ENCODE results near the gene LPGAT1. TPM values are rescaled to one million over a fixed set of nuclear protein-coding genes. Genes with fewer than 3 reads are reported as not detected.

The LPGAT1 gene
- total and polyA plus RNA-seq, 2 experiments from 2014 or later = 18.5 to 22.9 TPM

DNA sequence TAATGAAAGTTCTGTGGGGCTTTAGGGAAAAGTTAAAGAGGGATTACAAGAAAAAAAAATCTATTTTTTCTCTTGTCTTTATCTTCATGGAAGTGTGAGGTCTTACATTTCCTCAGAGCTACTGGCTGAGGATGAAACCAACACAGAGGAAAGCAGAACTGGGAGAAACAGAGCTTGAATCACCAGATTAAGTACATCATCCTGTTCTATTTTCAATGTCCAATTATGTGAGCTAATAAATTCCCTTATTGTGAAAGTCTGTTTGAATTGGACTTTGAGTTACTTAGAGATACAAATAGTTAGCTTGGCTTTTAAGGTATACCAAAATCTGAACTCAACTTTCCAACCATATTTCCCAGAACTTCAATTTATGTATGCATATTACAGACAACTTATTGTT lies 69.2 kb downstream of the LPGAT1 start:
- TF ChIP-seq, protein P1, sequence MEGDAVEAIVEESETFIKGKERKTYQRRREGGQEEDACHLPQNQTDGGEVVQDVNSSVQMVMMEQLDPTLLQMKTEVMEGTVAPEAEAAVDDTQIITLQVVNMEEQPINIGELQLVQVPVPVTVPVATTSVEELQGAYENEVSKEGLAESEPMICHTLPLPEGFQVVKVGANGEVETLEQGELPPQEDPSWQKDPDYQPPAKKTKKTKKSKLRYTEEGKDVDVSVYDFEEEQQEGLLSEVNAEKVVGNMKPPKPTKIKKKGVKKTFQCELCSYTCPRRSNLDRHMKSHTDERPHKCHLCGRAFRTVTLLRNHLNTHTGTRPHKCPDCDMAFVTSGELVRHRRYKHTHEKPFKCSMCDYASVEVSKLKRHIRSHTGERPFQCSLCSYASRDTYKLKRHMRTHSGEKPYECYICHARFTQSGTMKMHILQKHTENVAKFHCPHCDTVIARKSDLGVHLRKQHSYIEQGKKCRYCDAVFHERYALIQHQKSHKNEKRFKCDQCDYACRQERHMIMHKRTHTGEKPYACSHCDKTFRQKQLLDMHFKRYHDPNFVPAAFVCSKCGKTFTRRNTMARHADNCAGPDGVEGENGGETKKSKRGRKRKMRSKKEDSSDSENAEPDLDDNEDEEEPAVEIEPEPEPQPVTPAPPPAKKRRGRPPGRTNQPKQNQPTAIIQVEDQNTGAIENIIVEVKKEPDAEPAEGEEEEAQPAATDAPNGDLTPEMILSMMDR (IDR thresholded peaks at IDR 0.05; ENCODE audit: low read depth, low read length) = no peak

DNA sequence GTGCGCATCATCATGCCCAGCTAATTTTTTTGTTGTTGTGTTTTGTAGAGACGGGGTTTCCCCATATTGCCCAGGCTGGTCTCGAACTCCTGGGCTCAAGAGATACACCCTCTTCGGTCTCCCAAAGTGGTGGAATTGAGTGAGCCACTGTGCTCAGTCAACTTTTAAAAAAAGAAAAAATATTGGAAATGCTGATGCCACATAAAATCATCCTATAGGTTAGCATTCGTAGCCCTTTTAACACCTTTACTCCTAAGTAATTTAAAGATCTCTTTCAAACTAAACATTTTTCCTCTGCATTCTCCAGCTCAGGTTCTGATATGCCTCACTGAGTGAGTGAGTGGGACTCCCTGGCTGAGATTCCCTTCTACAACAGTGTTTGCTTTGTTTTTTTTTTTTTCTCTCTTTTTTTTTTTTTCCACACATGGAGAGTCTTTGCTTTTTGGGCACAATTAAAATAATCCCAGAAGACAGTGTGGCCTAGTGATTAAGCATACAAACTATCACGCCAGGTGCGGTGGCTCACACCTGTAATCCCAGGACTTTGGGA lies 74.0 kb downstream of the LPGAT1 start:
- Histone ChIP-seq H3K36me3 (no peaks in the 10 kb centered on the region), H3K4me3 (no peak overlapping the region), H3K27ac (no peak overlapping the region), H3K27me3 (no peaks in the 10 kb centered on the region), H3K4me1 (ENCODE audit: low read depth) (peaks cover 35% of the 10 kb centered on the region), H3K9me3 (ENCODE audit: low read depth) (no peaks in the 10 kb centered on the region)
- DNase-seq (ENCODE audit: low read depth in 1 of 2, low spot score in 1 of 2) = no peak
- TF ChIP-seq, protein P1 (IDR thresholded peaks at IDR 0.05; ENCODE audit: low read depth, low read length) = no peak

More for the DNA sequence above, 69.2 kb downstream of the LPGAT1 start:
- Histone ChIP-seq H3K36me3 (no peaks in the 10 kb centered on the region), H3K4me1 (ENCODE audit: low read depth) (peaks cover 19% of the 10 kb centered on the region), H3K27ac (peak overlapping the region; percentile 2), H3K27me3 (no peaks in the 10 kb centered on the region), H3K9me3 (ENCODE audit: low read depth) (no peaks in the 10 kb centered on the region), H3K4me3 (no peak overlapping the region)
- DNase-seq (ENCODE audit: low read depth in 1 of 2, low spot score in 1 of 2) = no peak

DNA sequence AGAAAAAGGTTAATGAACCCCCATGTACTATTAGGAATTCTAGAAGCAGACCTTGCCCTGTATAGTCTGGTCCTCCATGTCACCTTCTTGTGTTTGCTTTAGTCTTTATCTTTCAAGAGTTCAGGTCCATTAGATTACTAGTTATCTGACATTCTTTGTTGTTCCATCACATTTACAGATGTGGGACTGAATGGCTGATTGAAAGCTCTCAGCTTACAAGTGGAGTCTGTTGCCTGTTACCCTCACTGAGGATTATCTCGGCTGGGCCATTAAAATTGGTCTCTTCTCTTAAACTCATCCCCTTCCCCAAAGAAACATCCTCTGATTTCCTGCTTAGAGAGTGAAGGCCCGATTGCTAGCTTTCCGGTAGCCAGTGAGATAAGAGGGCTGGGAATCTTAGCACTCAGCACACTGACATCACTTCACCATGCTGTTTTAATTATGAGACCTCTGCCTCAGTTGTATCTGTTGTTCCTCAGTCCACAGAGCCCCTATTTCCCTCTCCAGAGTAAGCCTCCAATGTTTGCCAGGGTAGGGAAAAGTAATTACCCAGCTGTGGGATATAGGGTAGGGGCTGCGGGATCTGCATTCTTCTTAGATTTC lies 76.8 kb downstream of the LPGAT1 start:
- DNase-seq (ENCODE audit: low read depth in 1 of 2, low spot score in 1 of 2) = no peak
- H3K9me3 ChIP-seq (ENCODE audit: low read depth) = no peaks in the 10 kb centered on the region
- peak overlapping the region; percentile 6 for H3K4me3 ChIP-seq
- H3K27me3 ChIP-seq = no peaks in the 10 kb centered on the region
- H3K27ac ChIP-seq = peak overlapping the region; percentile 73
- TF ChIP-seq, protein P1 (IDR thresholded peaks at IDR 0.05; ENCODE audit: low read depth, low read length) = no peak
- H3K36me3 ChIP-seq = no peaks in the 10 kb centered on the region
- H3K4me1 ChIP-seq (ENCODE audit: low read depth) = peaks cover 51% of the 10 kb centered on the region

DNA sequence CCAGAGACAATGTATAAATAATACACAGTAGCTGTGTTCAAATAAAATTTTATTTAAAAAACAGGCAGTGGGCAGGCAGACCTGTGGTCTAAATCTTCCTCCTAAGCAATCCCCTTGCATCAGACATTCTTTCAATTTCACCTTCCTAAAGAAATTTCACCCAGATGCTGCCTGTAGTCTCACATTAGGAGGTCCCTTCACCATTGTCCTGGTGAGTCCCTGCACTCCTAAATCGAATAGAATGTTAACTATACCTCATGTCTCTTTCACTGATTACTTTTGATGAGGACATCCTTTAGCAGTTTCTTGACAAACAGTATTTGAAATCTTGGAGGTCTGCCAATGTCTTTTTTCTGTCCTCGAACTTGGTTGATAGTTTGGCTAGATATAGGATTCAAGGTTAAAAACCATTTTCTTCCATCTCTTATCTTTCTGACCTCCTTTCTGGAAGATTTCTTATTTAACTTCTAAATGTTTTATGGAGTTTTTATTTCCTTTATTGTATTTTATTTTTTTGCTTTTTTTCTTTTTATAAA lies 77.5 kb downstream of the LPGAT1 start:
- TF ChIP-seq, protein P1 (IDR thresholded peaks at IDR 0.05; ENCODE audit: low read depth, low read length) = no peak
- Histone ChIP-seq H3K9me3 (ENCODE audit: low read depth) (no peaks in the 10 kb centered on the region), H3K36me3 (no peaks in the 10 kb centered on the region), H3K27me3 (no peaks in the 10 kb centered on the region), H3K4me3 (peak overlapping the region; percentile 6), H3K4me1 (ENCODE audit: low read depth) (peaks cover 51% of the 10 kb centered on the region), H3K27ac (peak overlapping the region; percentile 73)
- DNase-seq (ENCODE audit: low read depth in 1 of 2, low spot score in 1 of 2) = peak in 1 of 2 donors; percentile 9

DNA sequence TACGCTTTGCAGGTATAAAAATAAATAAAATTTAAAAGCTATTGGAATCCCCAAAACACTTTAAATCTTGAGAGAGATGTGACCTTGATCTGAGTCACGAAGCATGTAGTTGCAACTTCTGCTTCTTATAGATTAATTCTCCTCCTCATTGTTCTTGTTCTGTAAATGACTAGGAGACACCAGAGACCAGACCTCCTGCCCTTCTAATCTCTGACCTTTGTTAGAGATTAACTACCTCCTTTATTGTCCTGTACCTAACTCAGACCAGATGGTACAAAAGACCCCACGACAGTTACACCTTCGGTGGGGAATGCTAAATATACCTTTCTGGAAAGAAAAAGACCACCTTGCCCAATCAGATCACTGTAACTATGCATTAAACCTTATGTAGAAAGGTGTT lies 78.2 kb downstream of the LPGAT1 start:
- Histone ChIP-seq H3K27me3 (no peaks in the 10 kb centered on the region), H3K27ac (peak overlapping the region; percentile 73), H3K4me1 (ENCODE audit: low read depth) (peaks cover 51% of the 10 kb centered on the region), H3K4me3 (no peak overlapping the region), H3K9me3 (ENCODE audit: low read depth) (no peaks in the 10 kb centered on the region), H3K36me3 (no peaks in the 10 kb centered on the region)
- DNase-seq (ENCODE audit: low read depth in 1 of 2, low spot score in 1 of 2) = no peak
- TF ChIP-seq, protein P1 (IDR thresholded peaks at IDR 0.05; ENCODE audit: low read depth, low read length) = no peak

All from cardiac muscle cell (in vitro differentiated cells and primary cell).